Thoracic aorta (tissue), 2 donors: Measurements from ENCODE around the gene COL8A1. TPM values are rescaled to one million over a fixed set of nuclear protein-coding genes. Genes with fewer than 3 reads are reported as not detected.
A peak's percentile ranks its signal among the peaks of the same experiment; 100 is the strongest.

ENCODE experiments used
- ATAC-seq: fragments of 150-250 bp; one replicate; pipeline ENCODE4 v1.8.0; 2017; ENCODE audit warnings: low read depth; ENCODE audit not compliant: insufficient number of reproducible peaks, low FRiP score
- DNase-seq: peaks from one replicate; pipeline ENCODE4 v3.0.0-alpha.2; 2020; ENCODE audit warnings: low spot score
- H3K27ac ChIP-seq, 2 donors: fragments of 200-600 bp; sonication (generic); 1 replicate in 1 of 2; 2 replicates in 1 of 2; pipeline ENCODE4 v1.5.1; 2016; ENCODE audit warnings: mild to moderate bottlenecking in 2 of 2, moderate library complexity in 2 of 2
- H3K27me3 ChIP-seq: fragments of 200-600 bp; sonication (generic); replicated peaks from 2 replicates; pipeline ENCODE4 v1.6.0; 2016; ENCODE audit warnings: mild to moderate bottlenecking; ENCODE audit not compliant: insufficient read depth
- H3K36me3 ChIP-seq: fragments of 200-600 bp; sonication (generic); one replicate; pipeline ENCODE4 v1.5.1; 2016
- H3K4me1 ChIP-seq, 2 donors: fragments of 200-600 bp; sonication (generic); 1 replicate in 1 of 2; 2 replicates in 1 of 2; pipeline versions ENCODE4 v1.5.1 to v1.6.0; 2016; ENCODE audit warnings: low read depth in 2 of 2, mild to moderate bottlenecking in 1 of 2; ENCODE audit not compliant: control insufficient read depth in 1 of 2
- H3K4me3 ChIP-seq: fragments of 200-600 bp; sonication (generic); 2 replicates; pipeline ENCODE4 v1.5.1; 2016; ENCODE audit warnings: mild to moderate bottlenecking
- H3K9me3 ChIP-seq: fragments of 200-600 bp; sonication (generic); 2 replicates; pipeline ENCODE4 v1.5.1; 2016
- total RNA-seq, 2 donors: library from RNA; depleted of rRNA; stranded (reverse); fragments of >200 nt; gene quantifications; one replicate each; pipeline versions ENCODE4 v1.1.0 to v1.2.3, GENCODE V29; 2016
- TF ChIP-seq, protein P1 (sequence below): fragments of 200-600 bp; sonication (generic); IDR thresholded peaks from one replicate; pipeline ENCODE4 v1.5.1; 2019; ENCODE audit warnings: antibody characterized with exemption

The COL8A1 gene
- total RNA-seq, 2 donors from 2014 or later, result 253 to 916 TPM

DNA sequence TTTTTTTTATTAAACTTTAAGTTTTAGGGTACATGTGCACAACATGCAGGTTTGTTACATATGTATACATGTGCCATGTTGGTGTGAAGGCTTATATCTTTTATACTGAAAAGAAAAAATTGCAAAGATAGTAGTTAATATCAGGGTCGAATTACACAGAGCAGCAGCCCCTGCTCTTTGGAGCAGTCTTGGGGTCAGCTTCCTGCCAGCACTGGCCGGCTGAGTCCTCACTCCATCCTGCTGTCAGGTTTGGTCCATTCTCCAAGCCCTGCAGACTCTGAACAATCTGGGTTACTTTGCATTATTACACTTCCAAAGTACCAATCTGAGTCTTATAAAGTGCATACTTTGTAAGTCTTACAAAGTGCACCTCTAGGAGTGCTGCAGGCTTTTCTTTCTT, 66.0 kb downstream of the COL8A1 start:
- ATAC-seq (no peak), DNase-seq (no peak)
- Histone ChIP-seq H3K27me3 (no peaks in the 10 kb centered on the region), H3K36me3 (no peaks in the 10 kb centered on the region), H3K27ac (no peak overlapping the region), H3K4me1 (peaks cover 33 to 56% of the 10 kb centered on the region in 2 donors), H3K4me3 (no peak overlapping the region), H3K9me3 (no peaks in the 10 kb centered on the region)
- TF ChIP-seq, protein P1, sequence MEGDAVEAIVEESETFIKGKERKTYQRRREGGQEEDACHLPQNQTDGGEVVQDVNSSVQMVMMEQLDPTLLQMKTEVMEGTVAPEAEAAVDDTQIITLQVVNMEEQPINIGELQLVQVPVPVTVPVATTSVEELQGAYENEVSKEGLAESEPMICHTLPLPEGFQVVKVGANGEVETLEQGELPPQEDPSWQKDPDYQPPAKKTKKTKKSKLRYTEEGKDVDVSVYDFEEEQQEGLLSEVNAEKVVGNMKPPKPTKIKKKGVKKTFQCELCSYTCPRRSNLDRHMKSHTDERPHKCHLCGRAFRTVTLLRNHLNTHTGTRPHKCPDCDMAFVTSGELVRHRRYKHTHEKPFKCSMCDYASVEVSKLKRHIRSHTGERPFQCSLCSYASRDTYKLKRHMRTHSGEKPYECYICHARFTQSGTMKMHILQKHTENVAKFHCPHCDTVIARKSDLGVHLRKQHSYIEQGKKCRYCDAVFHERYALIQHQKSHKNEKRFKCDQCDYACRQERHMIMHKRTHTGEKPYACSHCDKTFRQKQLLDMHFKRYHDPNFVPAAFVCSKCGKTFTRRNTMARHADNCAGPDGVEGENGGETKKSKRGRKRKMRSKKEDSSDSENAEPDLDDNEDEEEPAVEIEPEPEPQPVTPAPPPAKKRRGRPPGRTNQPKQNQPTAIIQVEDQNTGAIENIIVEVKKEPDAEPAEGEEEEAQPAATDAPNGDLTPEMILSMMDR, result no peak

DNA sequence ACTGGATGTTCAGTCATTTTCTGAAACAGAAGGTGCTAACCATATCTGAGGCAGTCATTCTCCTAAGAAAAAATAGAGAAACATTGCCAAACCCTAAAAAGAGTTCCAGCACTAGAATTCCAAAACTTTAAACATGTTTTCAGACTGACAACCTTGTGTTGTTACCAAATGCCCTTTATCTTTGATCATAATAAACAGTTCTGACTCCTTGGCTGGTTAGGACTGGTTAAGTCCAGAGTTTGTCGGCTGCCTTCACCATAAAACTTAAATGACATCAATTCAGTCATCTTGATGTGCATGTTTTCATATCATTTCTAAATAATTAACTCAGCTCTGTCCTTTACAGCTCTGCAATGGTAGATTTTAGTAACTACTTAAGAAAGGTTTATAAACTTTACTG, 68.0 kb downstream of the COL8A1 start:
- no peak for ATAC-seq

DNA sequence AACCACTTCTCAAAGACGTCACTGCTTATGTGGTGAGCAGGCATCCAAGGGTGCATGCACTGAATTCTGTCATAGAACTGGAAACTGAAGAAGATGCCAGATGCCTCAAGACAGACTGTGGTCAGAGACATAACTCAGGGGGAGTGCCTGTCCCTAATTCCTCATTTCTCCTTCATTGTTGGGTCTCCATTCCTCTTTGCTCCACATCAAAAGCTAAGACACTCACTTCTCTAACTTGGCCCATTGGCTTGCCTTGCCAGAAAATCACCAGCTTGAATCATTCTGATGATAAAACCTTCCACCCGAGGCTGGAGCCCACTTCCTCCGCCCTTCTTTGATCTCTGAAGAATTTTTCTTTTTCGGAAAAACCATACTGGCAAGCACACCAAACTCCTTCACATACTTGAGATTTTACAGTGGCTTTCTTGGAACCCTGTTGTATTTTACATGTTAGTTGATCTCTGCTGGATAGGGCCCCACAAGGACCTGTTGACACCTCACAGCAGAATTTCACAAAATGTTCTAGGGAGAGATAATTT, 69.9 kb downstream of the COL8A1 start:
- Histone ChIP-seq H3K36me3 (no peaks in the 10 kb centered on the region), H3K4me1 (peaks cover 10 to 61% of the 10 kb centered on the region in 2 donors), H3K27ac (peak overlapping the region; percentile 30 to 54), H3K9me3 (no peaks in the 10 kb centered on the region), H3K4me3 (no peak overlapping the region), H3K27me3 (no peaks in the 10 kb centered on the region)
- ATAC-seq, result no peak
- TF ChIP-seq, protein P1, result no peak
- no peak for DNase-seq

More for the DNA sequence above, 68.0 kb downstream of the COL8A1 start:
- Histone ChIP-seq H3K4me3 (no peak overlapping the region), H3K27me3 (no peaks in the 10 kb centered on the region), H3K36me3 (no peaks in the 10 kb centered on the region), H3K4me1 (peaks cover 22 to 51% of the 10 kb centered on the region in 2 donors), H3K9me3 (no peaks in the 10 kb centered on the region), H3K27ac (peak overlapping the region; percentile 10 to 13)
- TF ChIP-seq, protein P1, result no peak
- DNase-seq, result no peak

DNA sequence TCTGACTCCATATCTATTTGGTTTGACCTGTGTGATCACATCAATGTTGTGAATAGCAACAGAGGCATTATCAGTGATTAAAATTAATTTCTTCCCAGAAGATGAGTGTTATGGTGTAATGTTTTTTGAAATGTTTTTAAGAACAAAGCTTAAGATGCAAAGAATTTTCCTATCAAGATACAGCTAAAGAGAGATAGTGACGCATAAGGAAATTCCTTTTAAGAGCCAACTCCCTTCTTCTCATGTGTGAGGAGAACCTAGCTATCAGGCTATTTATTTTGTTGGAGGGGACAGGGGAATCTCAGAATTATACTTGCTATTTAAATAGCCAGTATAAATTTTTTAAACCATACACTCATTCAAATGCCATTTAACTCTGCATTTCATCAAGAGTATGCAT, 71.3 kb downstream of the COL8A1 start:
- no peaks in the 10 kb centered on the region for H3K9me3 ChIP-seq
- DNase-seq (no peak), ATAC-seq (no peak)
- TF ChIP-seq, protein P1, result no peak
- H3K4me1 ChIP-seq, result peaks cover 18 to 68% of the 10 kb centered on the region in 2 donors
- H3K27me3 ChIP-seq, result no peaks in the 10 kb centered on the region
- H3K27ac ChIP-seq, result peak overlapping the region in 1 of 2 donors; percentile 54
- H3K4me3 ChIP-seq, result no peak overlapping the region
- H3K36me3 ChIP-seq, result no peaks in the 10 kb centered on the region

DNA sequence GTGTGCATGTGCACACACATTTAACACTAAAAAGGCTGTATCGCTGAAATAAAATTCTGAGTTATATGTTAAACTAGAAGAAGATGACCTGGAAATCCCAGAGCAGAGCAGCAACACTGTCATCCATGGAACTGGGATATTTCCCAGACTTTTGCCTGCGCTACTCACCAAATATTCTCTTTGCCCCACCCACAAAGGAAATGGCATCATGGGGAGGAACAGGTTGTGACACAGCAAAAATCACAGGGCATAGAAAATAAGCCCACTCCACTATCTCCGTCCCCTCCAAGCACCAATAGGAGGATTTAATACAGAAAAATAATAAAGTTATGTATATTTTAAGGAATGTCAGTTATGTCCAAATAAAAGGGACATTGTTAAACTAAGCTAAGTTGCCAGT, 71.7 kb downstream of the COL8A1 start:
- ATAC-seq, result no peak
- H3K4me3 ChIP-seq, result no peak overlapping the region

More for the DNA sequence above, 71.7 kb downstream of the COL8A1 start:
- no peaks in the 10 kb centered on the region for H3K36me3 ChIP-seq
- H3K4me1 ChIP-seq, result peaks cover 18 to 68% of the 10 kb centered on the region in 2 donors
- DNase-seq, result no peak
- TF ChIP-seq, protein P1, result no peak
- no peaks in the 10 kb centered on the region for H3K9me3 ChIP-seq
- H3K27me3 ChIP-seq, result no peaks in the 10 kb centered on the region
- H3K27ac ChIP-seq, result no peak overlapping the region
